Medulla oblongata (tissue), 1 donor: Measurements from ENCODE around the gene IL34.
"Not testable (repeated sequence)": the region's sequence is repeated elsewhere in the genome, so short reads cannot be mapped to it uniquely, and the experiment has no call there.

Experiments used
- DNase-seq: peaks from one replicate; pipeline ENCODE4 v3.0.0-alpha.2; 2015; ENCODE audit errors: extremely low spot score

IL34 gene

DNA sequence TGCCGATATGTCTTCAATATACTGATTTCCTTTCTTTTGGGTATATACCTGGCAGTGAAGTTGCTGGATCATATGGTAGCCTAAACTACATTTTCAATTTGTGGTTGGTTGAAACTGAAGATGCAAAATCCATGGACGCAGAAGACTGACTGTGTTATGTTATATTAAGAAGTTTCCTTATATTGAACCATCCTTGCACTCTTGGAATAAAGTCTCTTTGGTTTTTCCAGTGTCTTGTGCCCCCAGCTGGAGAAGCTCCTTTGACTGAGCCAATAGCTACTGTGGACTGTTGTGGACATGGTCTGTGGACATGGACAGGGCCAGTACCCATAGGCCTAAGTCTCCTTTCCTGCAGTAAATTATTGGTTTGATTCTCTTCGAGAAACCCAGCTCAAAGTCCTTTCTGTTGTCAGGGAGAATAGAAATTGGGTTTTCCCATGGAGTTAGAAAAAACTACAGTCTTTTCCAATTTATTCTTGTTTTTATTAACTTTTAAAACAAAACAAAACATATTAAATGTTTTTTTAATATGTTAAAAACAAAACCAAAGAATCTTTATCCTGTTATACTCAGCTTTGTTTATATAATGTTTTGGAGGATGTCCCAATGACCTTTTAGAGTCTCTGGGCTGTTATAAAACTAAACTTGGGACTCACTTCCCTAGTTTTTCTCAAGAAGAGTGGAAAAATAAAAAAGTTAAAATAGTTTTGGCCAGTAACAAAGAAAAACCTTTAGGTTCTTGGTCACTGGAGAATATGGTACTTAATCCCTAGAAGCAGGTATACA lies 15.2 kb upstream of the IL34 start:
- DNase-seq = no peak

DNA sequence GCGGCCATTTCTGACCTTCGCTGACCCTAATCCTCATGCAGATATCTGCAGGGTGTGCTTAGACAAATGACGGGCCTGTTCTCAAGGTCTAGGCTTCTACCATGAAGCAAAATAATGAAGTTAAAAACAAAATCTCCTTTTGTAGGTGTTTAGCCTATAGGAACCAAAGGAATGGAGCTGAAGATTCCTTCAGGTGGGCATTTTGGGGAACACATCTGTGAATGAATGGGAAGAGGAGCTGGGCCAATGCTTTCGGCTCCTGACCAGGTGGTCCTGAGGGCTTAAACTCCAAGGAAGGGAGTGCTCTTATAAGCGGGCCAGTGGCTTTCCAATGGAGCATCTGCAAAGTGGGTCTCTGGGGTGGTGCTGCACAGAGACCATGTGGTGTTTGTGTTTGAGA lies 14.1 kb upstream of the IL34 start:
- no peak for DNase-seq

DNA sequence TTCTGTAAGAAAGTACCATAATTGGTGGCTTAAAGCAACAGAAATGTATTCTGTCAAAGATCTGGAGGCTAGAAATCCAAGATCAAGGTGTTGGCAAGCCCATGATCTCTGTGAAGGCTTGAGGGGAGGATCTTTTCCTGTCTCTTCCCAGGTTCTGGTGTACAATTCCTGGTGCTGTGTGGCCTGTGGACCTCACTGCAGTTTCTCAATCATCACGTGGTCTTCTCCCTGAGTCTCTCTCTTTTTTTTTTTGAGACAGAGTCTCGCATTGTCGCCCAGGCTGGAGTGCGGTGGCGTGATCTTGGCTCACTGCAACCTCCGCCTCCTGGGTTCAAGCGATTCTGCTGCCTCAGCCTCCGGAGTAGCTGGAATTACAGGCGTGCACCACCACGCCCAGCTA lies 12.7 kb upstream of the IL34 start:
- DNase-seq = not testable (repeated sequence)

DNA sequence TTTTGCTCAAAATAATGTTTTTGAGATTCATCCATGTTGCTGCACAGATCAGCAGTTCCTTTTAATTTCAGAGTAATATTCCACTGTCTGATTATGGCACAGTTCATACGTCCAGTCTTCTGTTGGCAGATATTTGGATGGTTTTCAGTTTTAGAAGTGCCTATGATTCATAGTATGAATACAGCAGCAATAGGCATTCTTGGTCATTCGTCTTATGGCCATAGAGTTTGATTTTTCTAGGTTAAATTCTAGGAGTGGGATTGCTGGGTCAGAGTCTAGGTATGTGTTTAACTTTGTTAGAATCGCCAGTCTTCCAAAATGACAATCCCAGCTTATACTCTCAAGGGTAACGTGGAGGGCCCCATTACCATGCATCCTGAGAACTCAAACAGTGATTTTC lies 11.5 kb upstream of the IL34 start:
- DNase-seq = no peak

DNA sequence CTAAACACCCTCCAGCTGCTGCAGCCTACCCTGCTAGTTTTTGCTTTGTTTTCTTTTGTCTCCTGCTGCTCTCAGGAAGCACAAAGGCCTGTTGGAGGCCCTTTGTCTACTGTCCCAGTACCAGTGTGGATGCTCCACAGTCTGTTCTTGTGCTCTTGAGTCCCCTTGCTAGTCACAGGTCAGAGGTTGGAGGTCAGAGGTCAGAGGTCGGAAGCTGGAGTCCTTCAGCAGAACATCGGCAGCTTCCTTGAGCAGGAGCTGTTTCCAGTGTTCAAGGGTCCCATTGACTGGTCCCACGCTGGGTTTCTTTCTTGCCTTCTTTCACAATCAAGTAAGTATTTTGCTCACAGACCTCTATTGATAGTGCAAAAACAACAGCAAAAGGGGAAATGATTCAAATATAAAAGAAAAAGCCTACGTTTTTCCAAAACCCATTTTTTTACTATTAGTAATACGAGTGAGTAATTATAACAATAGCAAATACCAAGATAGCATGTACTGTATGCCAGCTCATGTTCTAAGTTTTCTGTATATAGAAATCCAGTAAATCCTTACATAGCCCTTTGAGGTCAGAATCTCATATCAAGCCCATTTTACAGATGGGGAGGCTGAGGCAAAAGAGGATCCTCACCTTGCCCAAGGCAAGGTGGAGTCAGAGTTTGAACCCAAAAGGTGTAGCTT lies 10.9 kb upstream of the IL34 start:
- DNase-seq = peak; percentile 25

DNA sequence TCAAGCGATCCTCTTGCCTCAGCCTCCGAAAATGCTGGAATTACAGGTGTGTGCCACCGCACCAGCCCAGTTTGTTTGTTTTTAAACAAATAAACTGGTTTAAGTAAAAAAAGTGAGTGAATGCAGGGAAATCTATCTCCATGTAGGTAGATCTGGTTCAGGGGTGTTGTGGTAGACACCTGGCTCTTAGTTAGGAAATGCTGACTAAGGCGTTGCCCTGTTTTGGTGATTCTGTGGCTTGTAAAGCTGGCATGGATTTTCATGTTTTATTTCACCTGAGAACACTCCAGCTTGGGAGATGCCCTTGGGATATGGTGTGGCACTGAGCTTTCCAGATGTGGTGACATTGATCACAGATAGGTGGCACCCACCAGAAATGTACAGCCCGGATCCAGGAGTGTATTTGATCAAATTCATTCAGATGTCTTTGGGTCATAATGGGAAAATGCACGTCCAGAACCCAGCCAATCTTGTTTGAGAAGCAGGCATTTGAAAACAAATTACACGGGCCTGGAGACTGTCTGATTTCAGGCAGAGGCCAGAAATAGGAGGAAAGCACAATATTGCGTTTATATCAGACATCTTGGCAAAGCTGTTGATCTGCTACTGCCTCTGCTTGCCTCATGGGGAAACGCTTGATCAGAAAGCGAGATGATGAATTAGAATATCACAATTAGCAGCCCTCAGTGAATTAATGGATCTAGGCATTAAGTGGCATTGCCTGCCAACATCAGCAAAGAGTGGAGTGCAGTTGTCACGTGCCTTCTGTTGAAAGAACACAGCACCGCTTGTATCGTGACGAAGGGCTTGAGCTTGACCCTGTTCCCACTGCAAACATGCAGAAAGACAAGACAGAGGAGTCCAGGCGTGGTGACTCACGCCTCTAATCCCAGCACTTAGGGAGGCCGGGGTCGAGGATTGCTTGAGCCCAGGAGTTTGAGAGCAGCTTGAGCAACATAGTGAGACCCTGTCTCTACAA lies 7.3 kb upstream of the IL34 start:
- DNase-seq = peak; percentile 36

DNA sequence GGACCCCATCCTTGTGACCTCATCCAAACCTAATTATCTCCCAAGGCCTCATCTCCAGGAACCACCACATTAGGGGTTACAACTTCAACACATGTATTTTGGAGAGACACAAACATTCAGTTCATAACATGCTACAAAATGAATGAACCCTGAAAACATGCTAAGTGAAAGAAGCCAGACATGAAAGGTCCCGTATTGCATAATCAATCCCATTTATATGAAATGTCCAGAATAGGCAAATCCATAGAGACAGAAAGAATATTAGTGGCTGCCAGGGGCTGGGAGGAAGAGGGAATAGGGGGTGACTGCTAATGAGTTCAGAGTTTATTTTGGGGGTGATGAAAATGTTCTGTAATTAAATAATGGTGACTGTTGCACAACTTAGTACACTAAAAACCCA lies 3.7 kb upstream of the IL34 start:
- no peak for DNase-seq

DNA sequence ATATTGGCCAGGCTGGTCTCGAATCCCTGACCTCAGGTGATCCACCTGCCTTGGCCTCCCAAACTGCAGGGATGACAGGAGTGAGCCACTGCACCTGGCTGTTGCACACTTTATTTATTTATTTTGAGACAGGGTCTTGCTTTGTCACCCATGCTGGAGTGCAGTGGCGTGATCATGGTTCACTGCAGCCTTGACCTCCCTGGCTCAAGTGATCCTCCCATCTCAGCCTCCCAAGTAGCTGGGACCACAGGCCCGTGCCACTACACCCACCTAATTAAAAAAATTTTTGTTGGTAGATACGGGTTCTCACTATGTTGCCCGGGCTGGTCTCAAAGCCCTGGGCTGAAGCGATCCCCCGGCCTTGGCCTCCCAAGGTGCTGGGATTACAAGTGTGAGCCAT lies 3.1 kb upstream of the IL34 start:
- not testable (repeated sequence) for DNase-seq

DNA sequence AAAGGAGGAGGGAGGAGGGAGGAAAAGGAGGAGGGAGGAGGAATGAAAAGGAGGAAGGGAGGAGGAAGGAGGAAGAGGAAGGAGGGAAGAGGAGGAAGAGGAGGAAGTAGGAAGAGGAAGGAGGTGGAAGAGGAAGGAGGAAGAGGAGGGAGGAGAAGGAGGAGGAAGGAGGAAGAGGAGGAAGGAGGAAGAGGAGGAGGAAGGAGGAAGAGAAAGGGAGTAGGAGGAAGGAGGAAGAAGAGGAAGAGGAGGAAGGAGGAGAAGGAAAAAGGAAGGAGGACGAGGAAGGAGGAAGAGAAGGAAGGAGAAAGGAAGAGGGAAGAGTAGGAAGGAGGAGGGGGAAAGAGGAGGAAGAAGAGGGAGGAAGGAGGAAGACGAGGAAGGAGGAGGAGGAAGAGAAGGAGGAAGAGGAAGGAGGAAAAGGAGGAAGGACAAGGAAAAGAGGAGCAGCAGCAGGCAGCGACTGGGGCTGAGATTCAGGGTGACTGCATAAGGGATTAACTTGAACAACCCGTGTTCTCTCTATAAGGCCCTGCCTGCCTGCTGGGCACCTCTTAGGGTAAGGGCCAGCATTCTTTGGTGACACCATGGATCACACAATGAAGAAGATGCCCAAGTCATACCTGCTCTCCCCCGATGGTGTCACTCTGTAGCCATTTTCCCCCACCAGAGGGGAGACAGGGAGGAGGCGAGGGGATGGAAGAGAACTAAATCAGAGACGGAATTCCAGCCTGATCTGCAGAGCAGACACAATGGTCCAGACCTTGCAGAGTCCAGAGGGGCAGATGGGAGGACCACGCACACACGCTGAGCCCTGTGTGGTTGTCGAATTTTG lies 1.4 kb upstream of the IL34 start:
- no peak for DNase-seq

DNA sequence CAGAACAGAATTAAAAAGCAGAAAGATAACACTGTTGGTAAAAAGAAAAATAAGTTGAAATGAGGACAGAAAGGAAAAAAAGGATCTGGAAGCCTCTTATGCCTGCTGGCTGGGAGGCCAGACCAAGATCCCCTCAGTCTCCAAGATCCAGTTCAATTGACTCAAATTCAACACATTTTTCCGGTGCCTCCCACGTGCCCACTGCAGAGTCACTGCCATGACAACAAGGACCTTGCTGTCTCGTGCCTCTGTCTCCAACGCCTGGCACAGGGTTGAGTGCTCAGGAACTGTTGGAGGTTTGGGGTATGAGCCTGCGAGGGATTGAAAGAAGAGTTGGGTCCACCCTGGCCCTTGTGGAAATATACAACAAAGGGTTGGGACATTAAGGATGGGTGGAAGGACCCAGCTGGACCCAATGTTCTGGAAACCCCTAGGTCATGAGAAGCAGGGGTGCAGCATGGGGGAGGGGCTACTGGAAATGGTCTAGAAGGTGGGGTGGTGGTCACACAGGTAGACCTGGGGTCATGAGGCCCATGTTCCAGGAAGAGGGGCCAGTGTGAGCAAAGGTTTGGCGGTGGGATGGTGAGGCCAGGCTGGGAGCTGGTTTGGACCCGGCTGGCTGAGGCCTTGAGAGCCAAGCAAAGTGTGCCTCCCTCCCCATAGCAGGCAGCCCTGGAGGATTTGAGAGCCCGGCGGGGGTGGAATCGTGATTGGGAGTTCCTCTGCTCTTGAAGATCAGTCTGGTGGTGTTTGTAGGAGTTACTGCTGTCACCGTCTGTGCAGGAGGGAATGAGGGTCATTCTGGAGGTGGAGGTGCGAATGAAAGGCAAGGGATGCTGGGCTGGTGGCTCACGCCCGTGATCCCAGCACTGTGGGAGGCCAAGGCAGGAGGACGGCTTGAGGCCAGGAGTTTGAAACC lies 1.3 kb downstream of the IL34 start:
- peak; percentile 24 for DNase-seq

DNA sequence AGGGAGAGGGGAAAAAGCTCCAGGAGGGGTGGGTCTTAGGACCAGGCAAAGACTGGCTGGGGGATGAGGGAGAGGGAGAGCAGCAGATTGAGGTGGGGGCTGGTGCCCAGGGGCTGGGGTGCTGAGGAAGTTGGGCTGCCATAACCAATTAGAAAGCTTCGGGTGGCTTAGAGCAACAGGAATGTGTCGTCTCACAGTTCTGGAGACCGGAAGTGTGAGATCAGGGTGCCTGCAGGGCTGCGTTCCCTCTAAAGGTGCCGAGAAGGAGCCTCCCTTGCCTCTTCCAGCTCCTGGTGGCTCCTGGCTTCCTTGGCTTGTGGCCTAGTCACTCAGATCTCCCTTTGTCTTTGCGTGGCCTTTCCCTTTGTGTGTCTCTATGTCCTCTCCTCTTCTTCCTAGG lies 2.2 kb downstream of the IL34 start:
- no peak for DNase-seq

DNA sequence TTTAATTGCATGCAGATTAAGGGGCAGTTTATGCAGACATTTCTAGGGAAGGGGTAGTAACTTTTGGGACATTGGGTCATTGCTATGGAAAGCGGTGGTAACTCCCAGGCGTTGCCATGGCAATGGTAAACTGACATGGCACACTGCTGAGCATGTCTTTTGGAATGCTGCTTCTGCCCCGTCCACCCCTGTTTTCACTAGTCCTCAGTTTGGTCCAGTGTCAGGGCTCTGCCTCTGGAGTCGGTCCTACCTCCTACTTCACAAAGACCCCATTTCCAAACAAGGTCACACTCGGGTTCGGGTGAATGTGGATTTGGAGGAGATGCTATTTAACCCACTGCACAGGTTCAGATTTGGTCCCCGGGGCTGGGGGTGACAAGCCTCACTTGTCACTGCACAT lies 2.9 kb downstream of the IL34 start:
- DNase-seq = no peak

DNA sequence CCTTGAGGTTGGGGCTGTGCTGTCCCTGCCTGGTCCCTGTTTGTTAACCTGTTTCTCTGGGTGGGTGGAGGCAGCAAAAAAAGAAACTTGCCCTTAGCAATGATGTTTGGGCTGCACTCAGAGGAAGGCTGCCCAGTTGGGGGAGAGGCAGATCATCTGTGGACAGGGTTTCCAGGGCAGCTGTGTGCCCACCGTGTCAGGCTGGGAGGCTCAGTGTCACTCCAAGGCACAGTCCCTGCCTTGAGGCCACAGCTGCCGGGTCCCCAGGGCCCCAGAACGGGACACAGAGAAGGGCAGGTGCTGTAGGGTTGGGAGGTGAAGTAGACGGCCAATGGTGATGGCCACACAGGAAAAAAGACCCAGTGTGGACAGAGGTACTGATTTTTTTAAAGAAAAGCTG lies 3.9 kb downstream of the IL34 start:
- DNase-seq = no peak

DNA sequence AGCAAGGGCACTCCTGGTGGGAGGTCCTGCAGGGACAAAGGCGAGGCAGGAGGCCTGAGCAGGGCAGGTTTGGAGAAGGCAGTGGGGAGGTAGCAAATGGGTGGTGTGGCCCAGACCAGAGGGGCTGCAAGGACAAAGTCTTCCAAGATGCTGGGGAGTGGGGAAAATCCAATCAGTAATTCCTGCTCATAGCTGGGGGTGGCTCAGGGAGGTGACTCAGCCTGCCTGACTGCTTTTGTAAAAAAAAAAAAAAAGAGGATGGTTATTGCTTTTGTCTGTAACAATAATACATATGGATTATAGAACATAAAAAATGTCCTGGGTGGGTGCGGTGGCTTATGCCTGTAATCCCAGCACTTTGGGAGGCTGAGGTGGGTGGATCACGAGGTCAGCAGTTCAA lies 5.2 kb downstream of the IL34 start:
- DNase-seq = no peak

DNA sequence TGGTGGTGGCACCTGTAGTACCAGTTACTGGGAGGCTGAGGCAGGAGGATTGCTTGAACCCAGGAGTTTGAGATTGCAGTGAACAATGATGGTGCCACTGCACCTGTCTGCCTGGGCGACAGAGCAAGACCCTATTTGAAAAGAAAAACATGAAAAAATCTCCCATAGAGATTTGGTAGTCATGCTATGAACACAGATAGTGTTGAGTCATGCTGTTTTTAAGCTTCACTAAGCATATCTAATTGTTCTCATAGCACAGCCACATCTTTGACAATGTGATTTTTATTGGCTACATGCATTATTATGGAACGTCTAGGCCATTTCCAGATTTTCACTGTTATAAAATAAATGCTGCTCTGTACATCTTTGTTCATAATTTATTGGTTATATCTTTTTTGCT lies 6.0 kb downstream of the IL34 start:
- DNase-seq = no peak

DNA sequence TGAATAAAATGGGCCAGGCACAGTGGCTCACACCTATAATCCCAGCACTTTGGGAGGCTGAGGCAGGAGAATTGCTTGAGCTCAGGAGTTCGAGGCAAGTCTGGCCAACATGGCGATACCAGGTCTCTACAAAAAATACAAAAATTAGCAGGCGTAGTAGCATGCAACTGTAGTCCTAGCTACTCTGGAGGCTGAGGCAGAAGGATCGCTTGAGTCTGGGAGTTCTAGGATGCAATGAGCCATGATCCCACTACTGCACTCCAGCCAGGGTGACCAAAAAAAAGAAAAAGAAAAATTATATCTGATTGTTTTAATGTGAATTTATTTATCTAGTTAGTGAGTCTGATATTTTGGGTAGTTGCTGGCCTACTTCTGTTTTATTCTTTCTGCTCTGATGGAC lies 7.0 kb downstream of the IL34 start:
- no peak for DNase-seq

DNA sequence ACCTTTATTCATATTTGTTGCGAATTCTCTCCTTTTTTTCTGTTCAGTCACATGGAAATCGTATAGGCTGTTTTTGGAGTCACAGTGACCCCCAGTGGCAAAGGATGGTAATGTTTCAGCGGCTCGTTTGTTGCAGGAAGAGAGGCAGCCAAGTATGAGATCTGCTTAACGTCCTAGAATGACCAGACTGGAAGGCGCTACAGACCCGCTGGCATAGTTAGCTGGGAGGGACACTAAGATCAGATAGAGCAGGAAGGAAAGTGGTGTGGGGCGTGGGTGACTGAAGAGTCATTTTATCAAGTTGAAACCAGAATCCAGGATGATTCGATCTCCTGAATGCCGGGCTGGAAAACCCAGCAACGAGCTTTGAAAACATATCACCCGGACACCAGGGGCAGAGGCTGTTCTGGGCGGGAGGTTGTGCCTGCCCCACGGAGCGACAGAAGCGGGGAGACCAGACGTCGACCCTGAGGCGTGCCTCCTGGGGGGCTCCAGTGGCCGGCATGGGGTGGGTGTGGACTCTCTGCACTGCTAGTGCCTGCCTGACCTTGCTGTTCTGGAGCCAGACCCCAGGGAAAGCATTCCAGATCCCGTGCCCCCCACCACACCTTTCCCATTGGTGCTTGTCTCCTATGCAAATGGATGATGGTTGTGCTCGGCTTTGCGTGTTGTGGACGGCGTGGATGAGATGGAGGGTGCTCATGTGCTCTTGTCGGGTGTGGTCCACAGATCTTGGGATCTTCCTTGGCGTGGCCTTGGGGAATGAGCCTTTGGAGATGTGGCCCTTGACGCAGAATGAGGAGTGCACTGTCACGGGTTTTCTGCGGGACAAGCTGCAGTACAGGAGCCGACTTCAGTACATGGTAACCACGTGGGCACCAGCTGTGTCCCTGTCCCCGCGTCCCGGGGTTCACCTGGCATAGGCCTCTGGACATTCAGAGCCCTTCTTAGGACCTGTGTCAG lies 7.7 kb downstream of the IL34 start:
- DNase-seq = peak; percentile 92

DNA sequence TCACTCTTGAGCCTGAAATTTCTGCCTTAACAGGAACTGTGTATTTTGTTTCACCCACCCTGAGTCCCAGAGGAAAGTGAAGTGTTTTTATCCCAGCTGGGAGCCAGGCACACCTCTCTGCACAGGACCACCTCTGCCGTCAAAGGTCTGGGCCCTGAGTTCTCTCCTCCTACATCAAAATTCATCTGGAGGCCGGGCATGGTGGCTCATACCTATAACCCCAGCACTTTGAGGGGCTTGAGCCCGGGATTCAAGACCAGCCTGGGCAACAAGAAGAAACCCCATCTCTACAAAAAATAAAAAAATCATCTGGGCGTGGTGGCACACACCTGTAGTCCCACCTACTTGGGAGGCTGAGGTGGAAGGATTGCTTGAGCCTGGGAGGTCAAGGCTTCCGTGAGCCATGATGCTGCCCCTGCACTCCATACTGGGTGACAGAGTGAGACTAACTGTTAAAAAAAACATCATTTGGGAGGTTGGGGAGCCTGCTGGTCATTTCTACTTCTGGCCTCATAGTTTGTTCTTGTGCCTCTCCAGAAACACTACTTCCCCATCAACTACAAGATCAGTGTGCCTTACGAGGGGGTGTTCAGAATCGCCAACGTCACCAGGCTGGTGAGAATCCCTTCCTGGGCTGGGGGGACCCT lies 9.8 kb downstream of the IL34 start:
- no peak for DNase-seq
